G401 (cell line): Measurements from ENCODE around the gene BCL2. TPM values are rescaled to one million over a fixed set of nuclear protein-coding genes. Genes with fewer than 3 reads are reported as not detected.
"Not testable (repeated sequence)": the region's sequence is repeated elsewhere in the genome, so short reads cannot be mapped to it uniquely, and the experiment has no call there.

ENCODE experiments used
- DNase-seq: peaks from one replicate; pipeline ENCODE4 v3.0.0-alpha.2; 2015; ENCODE audit warnings: low spot score
- in situ Hi-C: cut with HindIII; loops from 2 replicates; pipeline ENCODE4 v1.10.0; 2016; ENCODE audit warnings: low sequenced_read_pairs, mixed read lengths
- total RNA-seq: library from RNA; depleted of rRNA; stranded (reverse); fragments of >200 nt; shearing (Covaris generic); gene quantifications from 2 replicates; pipeline ENCODE4 v1.2.3, GENCODE V29; 2014

The BCL2 gene
- total RNA-seq, 1 experiment from 2014 or later = 18.2 TPM

- no peak for DNase-seq
- in situ Hi-C loops = no loop called here
Measured at GRCh38 chr18:63247926-63248325, 71.6 kb downstream of the BCL2 start.

GRCh38 chr18:63247506-63247905 lies 72.1 kb downstream of the BCL2 start:
- in situ Hi-C loops = no loop called here
- DNase-seq = no peak

- no peak for DNase-seq
- in situ Hi-C loops = no loop called here
Measured at GRCh38 chr18:63245600-63245999, 74.0 kb downstream of the BCL2 start.

- DNase-seq = no peak
- in situ Hi-C loops = no loop called here
Measured at GRCh38 chr18:63244607-63245006, 75.0 kb downstream of the BCL2 start.

- in situ Hi-C loops = no loop called here
- no peak for DNase-seq
Measured at GRCh38 chr18:63241760-63242159, 77.8 kb downstream of the BCL2 start.

- in situ Hi-C loops = no loop called here
- DNase-seq = no peak
Measured at GRCh38 chr18:63241317-63241712, 78.3 kb downstream of the BCL2 start.

- no peak for DNase-seq
- in situ Hi-C loops = no loop called here
Measured at GRCh38 chr18:63240531-63241316, 78.8 kb downstream of the BCL2 start.

- no peak for DNase-seq
- in situ Hi-C loops = no loop called here
Measured at GRCh38 chr18:63238693-63239075, 80.9 kb downstream of the BCL2 start.

- DNase-seq = peak; percentile 65
- in situ Hi-C loops = no loop called here
Measured at GRCh38 chr18:63237881-63238692, 81.5 kb downstream of the BCL2 start.

GRCh38 chr18:63236921-63237846 lies 82.4 kb downstream of the BCL2 start:
- peak; percentile 55 for DNase-seq
- in situ Hi-C loops = no loop called here

- no peak for DNase-seq
- in situ Hi-C loops = no loop called here
Measured at GRCh38 chr18:63236406-63236805, 83.2 kb downstream of the BCL2 start.

- DNase-seq, in situ Hi-C loops: not testable (repeated sequence)
Measured at GRCh38 chr18:63235920-63236319, 83.6 kb downstream of the BCL2 start.

- no peak for DNase-seq
Measured at GRCh38 chr18:63234841-63235240, 84.7 kb downstream of the BCL2 start.

GRCh38 chr18:63234432-63234831 lies 85.1 kb downstream of the BCL2 start:
- DNase-seq = no peak
- in situ Hi-C loops = no loop called here

More at GRCh38 chr18:63234841-63235240, 84.7 kb downstream of the BCL2 start:
- in situ Hi-C loops = no loop called here

GRCh38 chr18:63233334-63233733 lies 86.2 kb downstream of the BCL2 start:
- in situ Hi-C loops = no loop called here
- no peak for DNase-seq

GRCh38 chr18:63232826-63233225 lies 86.7 kb downstream of the BCL2 start:
- in situ Hi-C loops = no loop called here
- DNase-seq = no peak

GRCh38 chr18:63229971-63230370 lies 89.6 kb downstream of the BCL2 start:
- in situ Hi-C loops = no loop called here
- no peak for DNase-seq

GRCh38 chr18:63225434-63225833 lies 94.1 kb downstream of the BCL2 start:
- DNase-seq = no peak
- in situ Hi-C loops = no loop called here

- DNase-seq = no peak
- in situ Hi-C loops = no loop called here
Measured at GRCh38 chr18:63224630-63225029, 94.9 kb downstream of the BCL2 start.
